Endothelial cell of umbilical vein (primary cell): ENCODE results near the gene CUL7. TPM values are rescaled to one million over a fixed set of nuclear protein-coding genes. Genes with fewer than 3 reads are reported as not detected.

Source experiments
- BruUV-seq: library from RNA; stranded (reverse); fragments of 400-500 nt; replicated peaks from 2 replicates; lab custom pipeline; 2021; lab: Mats Ljungman, UMichigan
- CTCF ChIA-PET: fragments of 300-600, 350-600 bp; sonication (Branson Sonifier 250); formaldehyde crosslinking; loops from one replicate; lab custom pipeline; 2021; ENCODE audit warnings: antibody characterized with exemption, inconsistent platforms; lab: Charles Lee
- POLR2A ChIA-PET: fragments of 300-600, 350-600 bp; sonication (Branson Sonifier 250); formaldehyde crosslinking; loops from one replicate; lab custom pipeline; 2021; ENCODE audit warnings: antibody characterized with exemption, inconsistent platforms; lab: Charles Lee
- DNase-seq: peaks from one replicate; pipeline ENCODE4 v3.0.0-alpha.2; 2011; ENCODE audit warnings: low read depth, low spot score
- FAIRE-seq: peaks from 2 replicates; lab custom pipeline; 2011; peaks lifted over from hg19 to GRCh38; lab: Jason Lieb, UNC
- H2AFZ ChIP-seq: 2 replicates; pipeline ENCODE4 v1.6.0; 2012; ENCODE audit warnings: low read depth, low read length, control low read depth, inconsistent platforms
- H3K27ac ChIP-seq: 2 replicates; pipeline ENCODE4 v1.5.1; 2011; ENCODE audit warnings: low read depth, mild to moderate bottlenecking, control low read depth, low read length, moderate library complexity; ENCODE audit not compliant: insufficient read depth
- H3K27me3 ChIP-seq, 2 experiments: 2 replicates each; pipeline versions ENCODE4 v1.6.0 to v1.6.1; 2011; ENCODE audit warnings: low read length in 2 of 2, mixed read lengths in 1 of 2; ENCODE audit not compliant: control insufficient read depth in 2 of 2, insufficient read depth in 2 of 2
- H3K36me3 ChIP-seq, 2 experiments: 2 replicates in 1 of 2; 3 replicates in 1 of 2; pipeline ENCODE4 v1.5.1; 2011; ENCODE audit warnings: low read length in 2 of 2, mild to moderate bottlenecking in 1 of 2, moderate library complexity in 1 of 2; ENCODE audit not compliant: control insufficient read depth in 2 of 2, insufficient read depth in 2 of 2; ENCODE audit errors: extremely low read depth in 1 of 2
- H3K4me1 ChIP-seq: 3 replicates; pipeline ENCODE4 v1.5.1; 2011; ENCODE audit warnings: mild to moderate bottlenecking, low read length; ENCODE audit not compliant: control insufficient read depth, insufficient read depth; ENCODE audit errors: extremely low read depth
- H3K4me2 ChIP-seq: 2 replicates; pipeline ENCODE4 v1.6.1; 2011; ENCODE audit warnings: low read length, control low read depth, mixed read lengths; ENCODE audit not compliant: insufficient read depth
- H3K4me3 ChIP-seq, 3 experiments: fragments of 200-600 bp in 1 of 3; sonication (generic), shearing (Covaris generic) in 1 of 3; replicated peaks in 1 of 3; 2 replicates each; pipeline ENCODE4 v1.5.1; 2011 to 2016; ENCODE audit warnings: control low read depth in 3 of 3, low read length in 3 of 3, mild to moderate bottlenecking in 2 of 3, inconsistent platforms in 1 of 3, low read depth in 1 of 3, moderate library complexity in 1 of 3; ENCODE audit not compliant: insufficient read depth in 1 of 3
- H3K79me2 ChIP-seq: 2 replicates; pipeline ENCODE4 v1.6.0; 2012; ENCODE audit warnings: low read length, inconsistent platforms; ENCODE audit not compliant: control insufficient read depth, insufficient read depth
- H3K9ac ChIP-seq: replicated peaks from 2 replicates; pipeline ENCODE3; 2011; ENCODE audit warnings: low read length, control low read depth; ENCODE audit not compliant: insufficient read depth; ENCODE audit errors: extremely low read depth
- H3K9me1 ChIP-seq: replicated peaks from 3 replicates; pipeline ENCODE4 v1.6.0; 2011; ENCODE audit warnings: mild to moderate bottlenecking, low read length; ENCODE audit not compliant: control insufficient read depth, insufficient read depth; ENCODE audit errors: extremely low read depth
- H3K9me3 ChIP-seq: replicated peaks from 2 replicates; pipeline ENCODE4 v1.5.1; 2012; ENCODE audit warnings: low read length, inconsistent platforms; ENCODE audit not compliant: control insufficient read depth, insufficient read depth
- H4K20me1 ChIP-seq: replicated peaks from 2 replicates; pipeline ENCODE3; 2011; ENCODE audit warnings: mild to moderate bottlenecking, low read length; ENCODE audit not compliant: control insufficient read depth, insufficient read depth; ENCODE audit errors: extremely low read depth
- CTCF ChIP-seq, 2 donors: IDR thresholded peaks; 1 replicate in 1 of 2; 2 replicates in 1 of 2; pipeline ENCODE4 v1.5.1; 2011; ENCODE audit warnings: low read length in 2 of 2, mild to moderate bottlenecking in 2 of 2, moderate library complexity in 2 of 2, control low read depth in 1 of 2, inconsistent platforms in 1 of 2, low read depth in 1 of 2; ENCODE audit not compliant: insufficient read depth in 1 of 2; ENCODE audit errors: extremely low read depth in 1 of 2
- EZH2 ChIP-seq: IDR thresholded peaks from 2 replicates; pipeline ENCODE4 v1.6.1; 2012; ENCODE audit warnings: borderline replicate concordance, low read depth, mild to moderate bottlenecking, moderate library complexity, low read length, inconsistent platforms; ENCODE audit not compliant: severe bottlenecking
- FOS ChIP-seq: IDR thresholded peaks from 2 replicates; pipeline ENCODE4 v1.6.1; 2011; ENCODE audit warnings: mild to moderate bottlenecking, low read length, moderate library complexity, borderline replicate concordance; ENCODE audit not compliant: insufficient read depth
- GATA2 ChIP-seq: IDR thresholded peaks from 2 replicates; pipeline ENCODE4 v1.7.0; 2011; ENCODE audit warnings: low read depth, mild to moderate bottlenecking, moderate library complexity, mixed read lengths, low read length; ENCODE audit not compliant: insufficient read length, insufficient read depth
- JUN ChIP-seq: IDR thresholded peaks from 2 replicates; pipeline ENCODE4 v1.6.1; 2011; ENCODE audit warnings: borderline replicate concordance, low read depth; ENCODE audit not compliant: insufficient read length, insufficient read depth
- MYC ChIP-seq: IDR thresholded peaks from one replicate; pipeline ENCODE4 v1.6.1; 2011; ENCODE audit warnings: mild to moderate bottlenecking, low read depth, low read length
- POLR2A ChIP-seq: IDR thresholded peaks from 2 replicates; pipeline ENCODE4 v1.6.1; 2012; ENCODE audit warnings: low read depth, mild to moderate bottlenecking, control low read depth, low read length
- POLR2AphosphoS5 ChIP-seq: IDR thresholded peaks from 2 replicates; pipeline ENCODE4 v1.6.1; 2012; ENCODE audit warnings: low read depth, mild to moderate bottlenecking, control low read depth, low read length, moderate library complexity; ENCODE audit not compliant: insufficient read depth
- dilution Hi-C: fragments of 300-500 bp; cut with MboI; formaldehyde crosslinking; loops from one replicate; pipeline ENCODE4 v1.15.0; 2019; ENCODE audit warnings: low sequenced_read_pairs; ENCODE audit not compliant: extremely low pct_ligation_motif_present
- intact Hi-C: fragments of 100-400 bp; cut with micrococcal nuclease; formaldehyde crosslinking; loops from one replicate; pipeline ENCODE4 v1.10.0; 2022
- polyA plus RNA-seq, 4 experiments: library from polyadenylated mRNA; depleted of rRNA in 3 of 4; stranded (reverse) in 3 of 4; unstranded in 1 of 4; fragments of >200 nt; gene quantifications; 2 replicates each; pipeline versions ENCODE4 v1.2.1 to v1.2.3, GENCODE V29; 2011 to 2012; ENCODE audit warnings: missing spikeins in 1 of 4
- total RNA-seq: library from RNA; stranded (reverse); gene quantifications from 2 replicates; pipeline ENCODE4 v1.2.3, GENCODE V29; 2021
- TF ChIP-seq, protein P1 (sequence below): IDR thresholded peaks from 2 replicates; pipeline ENCODE4 v1.6.1; 2011; ENCODE audit not compliant: insufficient read depth, insufficient read length

The CUL7 gene
- total and polyA plus RNA-seq, 2 donors (not counting 3 experiments of a cell fraction or from before 2014, with no cell fraction given): 29.4 to 33.7 TPM

DNA sequence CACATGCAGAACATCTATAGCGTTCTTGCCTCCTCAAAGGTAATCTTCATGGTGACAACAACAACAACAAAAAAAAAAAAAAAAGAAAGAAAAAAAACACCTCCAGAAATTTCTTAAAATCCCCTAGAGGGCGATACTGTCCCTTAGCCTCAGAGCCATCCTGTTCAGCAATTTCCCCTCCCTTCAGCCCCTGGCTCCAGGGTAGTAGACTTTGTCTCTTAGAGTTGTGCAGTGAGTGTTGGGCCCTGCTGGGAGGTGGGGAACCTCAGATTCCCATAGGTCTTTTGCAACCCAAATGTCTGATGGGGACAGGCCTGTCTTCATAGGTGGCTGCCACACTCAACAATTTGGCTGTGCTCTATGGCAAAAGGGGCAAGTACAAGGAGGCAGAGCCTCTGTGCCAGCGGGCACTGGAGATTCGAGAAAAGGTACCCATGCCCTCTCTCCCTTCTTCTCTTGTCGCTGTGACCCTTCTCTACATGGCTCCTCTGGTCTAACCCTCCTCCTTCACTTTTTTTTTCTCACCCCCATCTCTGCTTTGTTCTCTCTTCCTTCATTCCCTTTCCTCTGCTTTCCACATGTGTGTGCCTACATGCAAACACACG, 16.5 kb upstream of the CUL7 start:
- Histone ChIP-seq H4K20me1 (no peaks in the 10 kb centered on the region), H3K27ac (no peak overlapping the region), H3K9me1 (no peaks in the 10 kb centered on the region), H3K79me2 (no peaks in the 10 kb centered on the region), H3K27me3 (no peaks in the 10 kb centered on the region), H2AFZ (no peak overlapping the region), H3K9ac (no peak overlapping the region), H3K9me3 (no peaks in the 10 kb centered on the region), H3K4me1 (no peaks in the 10 kb centered on the region), H3K36me3 (peaks cover 0 to 13% of the 10 kb centered on the region in 2 experiments), H3K4me2 (no peak overlapping the region), H3K4me3 (no peak overlapping the region)
- ChIA-PET CTCF (interaction anchor here (1.6 kb wide), 1 partner anchor 73 kb away, joined by 11 read pairs; no protein-coding TSS in a partner anchor), POLR2A (no interaction called here)
- FAIRE-seq: peak; percentile 83
- dilution Hi-C loops: no loop called here
- TF ChIP-seq MYC: no peak
- no peak for TF ChIP-seq FOS
- TF ChIP-seq CTCF (IDR thresholded peaks at IDR 0.05; ENCODE audit: extremely low read depth in 1 of 2, insufficient read depth in 1 of 2, low read depth in 1 of 2, low read length in 2 of 2): peak; percentile 48 to 49
- intact Hi-C loops: loop anchor here (1.0 kb wide), 2 partner anchors 59 to 73 kb away; no protein-coding TSS in a partner anchor
- DNase-seq: peak; percentile 37
- no TSS peak for BruUV-seq

DNA sequence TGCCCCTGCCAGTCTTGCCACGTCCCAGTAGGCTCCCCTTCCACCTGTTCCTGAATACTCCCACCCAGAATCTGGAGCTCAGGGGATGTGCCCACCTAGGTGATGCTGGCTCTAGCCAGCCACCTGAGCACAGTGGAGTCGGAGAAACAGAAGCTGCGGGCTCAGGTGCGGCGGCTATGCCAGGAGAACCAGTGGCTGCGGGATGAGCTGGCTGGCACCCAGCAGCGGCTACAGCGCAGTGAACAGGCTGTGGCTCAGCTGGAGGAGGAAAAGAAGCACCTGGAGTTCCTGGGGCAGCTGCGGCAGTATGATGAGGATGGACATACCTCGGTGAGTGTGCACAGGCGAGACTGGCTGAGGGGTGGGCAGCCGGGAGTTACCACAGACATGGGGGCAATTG, 9.2 kb upstream of the CUL7 start:
- POLR2A ChIA-PET: no interaction called here
- BruUV-seq: no TSS peak
- H3K9ac ChIP-seq: no peak overlapping the region

More for the DNA sequence above, 9.2 kb upstream of the CUL7 start:
- H3K4me1 ChIP-seq: peaks cover 15% of the 10 kb centered on the region
- H3K36me3 ChIP-seq: peaks cover 0 to 4% of the 10 kb centered on the region in 2 experiments
- no peaks in the 10 kb centered on the region for H3K9me1 ChIP-seq
- intact Hi-C loops: no loop called here
- no peak overlapping the region for H3K4me3 ChIP-seq
- H3K4me2 ChIP-seq: no peak overlapping the region
- FAIRE-seq (no peak), DNase-seq (no peak)
- no peaks in the 10 kb centered on the region for H3K9me3 ChIP-seq
- H3K79me2 ChIP-seq: peaks cover 12% of the 10 kb centered on the region
- CTCF ChIA-PET: no interaction called here
- TF ChIP-seq POLR2A (no peak), JUN (no peak), FOS (no peak), CTCF (IDR thresholded peaks at IDR 0.05; ENCODE audit: extremely low read depth in 1 of 2, insufficient read depth in 1 of 2, low read depth in 1 of 2, low read length in 2 of 2) (no peak), MYC (no peak), EZH2 (no peak), POLR2AphosphoS5 (no peak), GATA2 (no peak)
- TF ChIP-seq, protein P1, sequence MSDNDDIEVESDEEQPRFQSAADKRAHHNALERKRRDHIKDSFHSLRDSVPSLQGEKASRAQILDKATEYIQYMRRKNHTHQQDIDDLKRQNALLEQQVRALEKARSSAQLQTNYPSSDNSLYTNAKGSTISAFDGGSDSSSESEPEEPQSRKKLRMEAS: no peak
- dilution Hi-C loops: no loop called here
- H3K27ac ChIP-seq: no peak overlapping the region
- H4K20me1 ChIP-seq: no peaks in the 10 kb centered on the region
- H3K27me3 ChIP-seq: no peaks in the 10 kb centered on the region
- H2AFZ ChIP-seq: no peak overlapping the region
